ENCODE results near the gene SPAG6. TPM values are rescaled to one million over a fixed set of nuclear protein-coding genes. Genes with fewer than 3 reads are reported as not detected.

SPAG6 gene
- total and polyA plus RNA-seq, 9 of the 15 experiments (the other 6 are each of a cell fraction or from before 2014, with no cell fraction given), result 3.5 to 23.1 (median 11.8) TPM

DNA sequence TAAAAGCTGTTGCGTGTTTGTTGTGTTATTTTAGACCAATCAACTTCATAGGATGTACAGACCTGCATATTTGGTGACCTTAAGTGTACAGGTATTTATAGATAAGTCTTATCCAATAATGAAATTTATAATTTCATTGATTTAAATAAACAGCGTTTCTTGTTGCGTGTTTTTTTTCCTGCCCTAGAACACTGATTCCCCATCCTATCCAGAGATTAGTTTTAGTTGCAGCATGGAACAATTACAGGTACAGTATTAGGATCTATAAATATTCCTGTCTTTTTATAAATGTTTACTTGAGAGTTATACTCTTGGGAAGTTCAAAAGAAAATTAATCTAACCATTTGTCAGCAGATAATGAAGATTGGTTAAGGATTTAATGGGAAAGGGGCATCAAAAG, 26.5 kb upstream of the SPAG6 start:
- no peaks in the 10 kb centered on the region for H4K20me1 ChIP-seq (replicated peaks; ENCODE audit: control insufficient read depth, insufficient read depth, low read length)
- H3K9me1 ChIP-seq (ENCODE audit: control insufficient read depth, insufficient read depth, low read length), result no peaks in the 10 kb centered on the region
- ATAC-seq (no peak), FAIRE-seq (no peak), DNase-seq (ENCODE audit: extremely low read depth in 1 of 4, low spot score in 3 of 4) (no peak)
- BruUV-seq (replicated peaks), result no TSS peak
- H3K27me3 ChIP-seq (ENCODE audit: control insufficient read depth in 2 of 2, insufficient read depth in 2 of 2, low read length in 2 of 2), result peaks cover 6 to 7% of the 10 kb centered on the region in 2 experiments; a peak in 3 of 5 replicates
- peak overlapping the region; percentile 47 for H3K4me2 ChIP-seq (ENCODE audit: insufficient read depth, low read length)
- no peaks in the 10 kb centered on the region; the same call in 2 of the 3 replicates for H3K36me3 ChIP-seq (ENCODE audit: control insufficient read depth, insufficient read depth, low read length)
- no peak overlapping the region for H2AFZ ChIP-seq (ENCODE audit: low read depth, low read length)
- TF ChIP-seq XRCC3 (IDR thresholded peaks at IDR 0.05), result no peak
- TF ChIP-seq SMARCB1 (IDR thresholded peaks at IDR 0.05; ENCODE audit: insufficient read length, low read depth), result peak; percentile 29
- TF ChIP-seq, protein P1, sequence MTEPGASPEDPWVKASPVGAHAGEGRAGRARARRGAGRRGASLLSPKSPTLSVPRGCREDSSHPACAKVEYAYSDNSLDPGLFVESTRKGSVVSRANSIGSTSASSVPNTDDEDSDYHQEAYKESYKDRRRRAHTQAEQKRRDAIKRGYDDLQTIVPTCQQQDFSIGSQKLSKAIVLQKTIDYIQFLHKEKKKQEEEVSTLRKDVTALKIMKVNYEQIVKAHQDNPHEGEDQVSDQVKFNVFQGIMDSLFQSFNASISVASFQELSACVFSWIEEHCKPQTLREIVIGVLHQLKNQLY (CRISPR knock-in tag; conservative IDR thresholded peaks at IDR 0.05), result no peak
- 0 out of 2 replicates have a peak, but pooled peaks have one; percentile 10 for TF ChIP-seq SMARCA4 (IDR thresholded peaks at IDR 0.05)
- TF ChIP-seq, protein P2, sequence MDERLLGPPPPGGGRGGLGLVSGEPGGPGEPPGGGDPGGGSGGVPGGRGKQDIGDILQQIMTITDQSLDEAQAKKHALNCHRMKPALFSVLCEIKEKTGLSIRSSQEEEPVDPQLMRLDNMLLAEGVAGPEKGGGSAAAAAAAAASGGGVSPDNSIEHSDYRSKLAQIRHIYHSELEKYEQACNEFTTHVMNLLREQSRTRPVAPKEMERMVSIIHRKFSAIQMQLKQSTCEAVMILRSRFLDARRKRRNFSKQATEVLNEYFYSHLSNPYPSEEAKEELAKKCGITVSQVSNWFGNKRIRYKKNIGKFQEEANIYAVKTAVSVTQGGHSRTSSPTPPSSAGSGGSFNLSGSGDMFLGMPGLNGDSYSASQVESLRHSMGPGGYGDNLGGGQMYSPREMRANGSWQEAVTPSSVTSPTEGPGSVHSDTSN (CRISPR knock-in tag; IDR thresholded peaks at IDR 0.05; ENCODE audit: low read depth), result no peak
- TF ChIP-seq, protein P2 (tag; conservative IDR thresholded peaks at IDR 0.05; ENCODE audit: low read depth), result no peak
- TF ChIP-seq, protein P3, sequence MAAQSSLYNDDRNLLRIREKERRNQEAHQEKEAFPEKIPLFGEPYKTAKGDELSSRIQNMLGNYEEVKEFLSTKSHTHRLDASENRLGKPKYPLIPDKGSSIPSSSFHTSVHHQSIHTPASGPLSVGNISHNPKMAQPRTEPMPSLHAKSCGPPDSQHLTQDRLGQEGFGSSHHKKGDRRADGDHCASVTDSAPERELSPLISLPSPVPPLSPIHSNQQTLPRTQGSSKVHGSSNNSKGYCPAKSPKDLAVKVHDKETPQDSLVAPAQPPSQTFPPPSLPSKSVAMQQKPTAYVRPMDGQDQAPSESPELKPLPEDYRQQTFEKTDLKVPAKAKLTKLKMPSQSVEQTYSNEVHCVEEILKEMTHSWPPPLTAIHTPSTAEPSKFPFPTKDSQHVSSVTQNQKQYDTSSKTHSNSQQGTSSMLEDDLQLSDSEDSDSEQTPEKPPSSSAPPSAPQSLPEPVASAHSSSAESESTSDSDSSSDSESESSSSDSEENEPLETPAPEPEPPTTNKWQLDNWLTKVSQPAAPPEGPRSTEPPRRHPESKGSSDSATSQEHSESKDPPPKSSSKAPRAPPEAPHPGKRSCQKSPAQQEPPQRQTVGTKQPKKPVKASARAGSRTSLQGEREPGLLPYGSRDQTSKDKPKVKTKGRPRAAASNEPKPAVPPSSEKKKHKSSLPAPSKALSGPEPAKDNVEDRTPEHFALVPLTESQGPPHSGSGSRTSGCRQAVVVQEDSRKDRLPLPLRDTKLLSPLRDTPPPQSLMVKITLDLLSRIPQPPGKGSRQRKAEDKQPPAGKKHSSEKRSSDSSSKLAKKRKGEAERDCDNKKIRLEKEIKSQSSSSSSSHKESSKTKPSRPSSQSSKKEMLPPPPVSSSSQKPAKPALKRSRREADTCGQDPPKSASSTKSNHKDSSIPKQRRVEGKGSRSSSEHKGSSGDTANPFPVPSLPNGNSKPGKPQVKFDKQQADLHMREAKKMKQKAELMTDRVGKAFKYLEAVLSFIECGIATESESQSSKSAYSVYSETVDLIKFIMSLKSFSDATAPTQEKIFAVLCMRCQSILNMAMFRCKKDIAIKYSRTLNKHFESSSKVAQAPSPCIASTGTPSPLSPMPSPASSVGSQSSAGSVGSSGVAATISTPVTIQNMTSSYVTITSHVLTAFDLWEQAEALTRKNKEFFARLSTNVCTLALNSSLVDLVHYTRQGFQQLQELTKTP (IDR thresholded peaks at IDR 0.05; ENCODE audit: low read depth in 1 of 2, partially characterized antibody in 2 of 2), result peak in 1 of 2 experiments; percentile 4
- TF ChIP-seq, protein P4, sequence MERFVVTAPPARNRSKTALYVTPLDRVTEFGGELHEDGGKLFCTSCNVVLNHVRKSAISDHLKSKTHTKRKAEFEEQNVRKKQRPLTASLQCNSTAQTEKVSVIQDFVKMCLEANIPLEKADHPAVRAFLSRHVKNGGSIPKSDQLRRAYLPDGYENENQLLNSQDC (CRISPR knock-in tag; IDR thresholded peaks at IDR 0.05), result no peak
- TF ChIP-seq HIVEP1 (CRISPR knock-in tag; IDR thresholded peaks at IDR 0.05), result no peak
- H3K4me1 ChIP-seq (replicated peaks in 1 of 2; ENCODE audit: control insufficient read depth in 2 of 2, insufficient read depth in 2 of 2, low read length in 2 of 2), result peaks cover 11 to 15% of the 10 kb centered on the region in 2 experiments; a peak in 3 of 5 replicates
- H3K9ac ChIP-seq (ENCODE audit: insufficient read depth in 1 of 2, low read depth in 2 of 2, low read length in 2 of 2), result peak overlapping the region in 1 of 2 experiments; percentile 84; a peak in 3 of 4 replicates
- WGBS (ENCODE audit: insufficient coverage, low coverage, missing lambda C conversion rate), result 11% methylated on average over 3 of the region's 3 CpGs
- ChIA-PET CTCF (ENCODE audit: low intra/inter-chr PET ratio) (no interaction called here), POLR2A (interaction anchor here (0.7 to 1.0 kb wide), 3 partner anchors 21 to 315 kb away, joined by 3 read pairs; partner anchors contain the start of gene DNAJC1)
- H3K27ac ChIP-seq (ENCODE audit: extremely low read depth, low read depth, low read length), result peak overlapping the region; percentile 95; the same call in 2 of the 3 replicates
- H3K79me2 ChIP-seq (ENCODE audit: control insufficient read depth, insufficient read depth, low read length), result peaks cover 73% of the 10 kb centered on the region
- H3K9me3 ChIP-seq (replicated peaks; ENCODE audit: control insufficient read depth, insufficient read depth, low read depth, low read length), result no peaks in the 10 kb centered on the region
- peak overlapping the region; percentile 77; the same call in 1 of the 2 replicates for H3K4me3 ChIP-seq
- intact Hi-C loops (cut with micrococcal nuclease) (loop anchor here (2.0 to 10.0 kb wide), 3 partner anchors 326 to 791 kb away; partner anchors contain the start of gene SKIDA1), in situ Hi-C loops (cut with MboI) (no loop called here)
